Measurements from ENCODE around the gene GRK4.
"Not testable (repeated sequence)": the region's sequence is repeated elsewhere in the genome, so short reads cannot be mapped to it uniquely, and the experiment has no call there.

Gene GRK4

DNA sequence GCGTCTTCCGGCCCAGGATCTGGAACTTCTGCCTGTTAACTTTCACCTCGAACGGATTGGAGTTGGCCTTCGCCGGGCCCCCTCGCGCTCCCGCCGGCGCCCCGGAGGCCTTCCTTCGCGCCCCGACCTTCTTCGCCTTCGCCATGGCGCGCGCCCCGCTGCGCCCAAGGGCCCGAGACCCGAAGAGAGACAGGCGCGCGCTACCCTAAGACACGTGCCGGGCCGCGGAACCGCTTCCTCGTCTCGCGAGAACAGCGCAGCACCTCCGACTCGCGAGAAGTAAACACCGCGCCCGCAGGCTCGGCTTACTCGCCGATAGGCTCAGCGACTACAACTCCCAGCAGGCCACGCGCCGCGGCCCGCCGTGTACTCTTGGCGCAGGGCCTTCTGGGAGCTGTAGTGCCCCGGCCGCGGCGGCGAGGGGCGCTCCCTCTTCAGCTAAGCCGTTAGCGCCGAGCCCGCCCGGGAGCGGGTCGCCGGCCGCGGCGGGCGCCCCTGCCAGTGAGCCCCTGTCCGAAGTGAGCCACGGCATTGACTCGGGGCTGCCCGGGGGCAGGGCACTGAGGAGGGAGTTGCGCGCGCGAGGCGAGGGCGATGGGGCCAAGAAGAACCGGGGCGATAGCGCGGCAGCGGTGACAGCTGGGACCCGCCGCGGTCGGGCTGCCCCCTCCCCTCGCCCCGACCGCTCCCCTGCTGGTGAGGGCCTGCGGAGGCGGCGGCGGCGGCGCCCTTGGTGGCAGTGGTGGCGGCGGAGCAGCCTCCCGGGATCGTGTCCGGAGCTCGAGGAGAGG, at the start of gene GRK4, which contains the start of gene NOP14:
Gene GRK4, plus strand, starts transcription at position 397 of the 791 bp plus-strand sequence. CDS start 500 bp downstream, outside the sequence.
Gene NOP14, minus strand, starts transcription at position 232 of the 791 bp plus-strand sequence. Its CDS starts 87 bp downstream, at position 145.
- peak; percentile 96 for DNase-seq

DNA sequence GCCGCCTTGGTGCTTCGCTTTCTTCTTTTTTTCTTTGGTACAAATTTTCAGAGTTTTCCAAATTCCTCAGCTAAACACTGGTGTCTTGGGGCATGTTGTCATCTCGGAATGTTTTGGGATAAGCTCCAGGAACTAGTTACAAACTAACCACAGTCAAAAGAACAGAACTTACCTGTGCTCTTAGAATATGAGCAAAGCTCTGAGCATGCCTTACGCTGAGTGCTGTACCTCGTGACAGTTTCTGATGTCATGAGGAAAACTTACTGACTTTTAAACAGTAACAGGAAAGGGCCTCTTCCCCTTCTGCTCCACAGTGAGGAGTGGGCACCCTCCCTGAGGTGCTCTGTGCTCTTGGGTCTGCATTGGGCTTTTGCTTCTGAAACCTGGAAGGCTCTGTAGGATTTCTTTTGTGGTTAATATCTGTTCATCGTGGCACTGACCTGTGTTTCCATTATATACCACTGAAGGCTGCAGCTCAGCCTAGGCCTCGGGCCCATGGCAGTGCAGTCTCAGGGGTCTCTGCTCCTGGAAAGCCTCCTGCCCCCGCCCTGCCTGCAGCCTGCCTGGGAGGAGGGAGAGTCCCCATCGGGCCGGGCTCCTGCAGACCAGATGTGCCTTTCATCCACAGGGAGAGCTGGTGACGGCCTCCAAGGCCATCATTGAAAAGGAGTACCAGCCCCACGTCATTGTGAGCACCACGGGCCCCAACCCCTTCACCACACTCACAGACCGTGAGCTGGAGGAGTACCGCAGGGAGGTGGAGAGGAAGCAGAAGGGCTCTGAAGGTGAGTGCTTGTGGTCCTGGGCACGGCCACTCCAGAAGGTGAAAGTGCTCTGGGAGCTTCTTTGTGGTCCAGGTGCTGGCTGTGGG, 48.9 kb upstream of the GRK4 start:
- no peak for DNase-seq

DNA sequence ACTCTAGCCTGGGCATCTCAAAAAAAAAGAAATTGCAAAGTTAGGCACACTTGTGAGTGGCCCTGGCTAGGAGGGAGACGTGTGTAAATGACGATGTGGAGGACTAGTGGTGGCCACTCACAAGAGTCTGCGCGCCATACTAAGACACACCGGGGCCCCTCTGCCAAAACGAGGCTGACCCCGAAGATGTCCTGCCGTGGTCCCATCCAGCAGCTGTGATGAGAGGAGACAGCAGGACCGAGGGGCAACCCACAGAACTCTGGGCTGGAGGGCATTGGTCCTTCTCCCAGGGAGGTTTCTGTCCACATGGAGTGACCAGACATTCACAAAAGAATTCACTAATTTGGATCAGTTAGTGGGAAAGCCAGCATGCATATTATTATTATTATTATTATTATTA, 47.6 kb upstream of the GRK4 start:
- DNase-seq: no peak

DNA sequence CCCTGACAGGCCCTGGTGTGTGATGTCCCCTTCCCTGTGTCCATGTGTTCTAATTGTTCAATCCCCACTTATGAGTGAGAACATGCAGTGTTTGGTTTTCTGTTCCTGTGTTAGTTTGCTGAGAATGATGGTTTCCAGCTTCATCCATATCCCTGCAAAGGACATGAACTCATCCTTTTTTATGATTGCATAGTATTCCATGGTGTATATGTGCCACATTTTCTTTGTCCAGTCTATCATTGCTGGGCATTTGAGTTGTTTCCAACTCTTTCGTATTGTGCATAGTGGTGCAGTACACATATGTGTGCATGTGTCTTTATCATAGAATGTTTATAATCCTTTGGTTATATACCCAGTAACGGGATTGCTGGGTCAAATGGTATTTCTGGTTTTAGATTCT, 46.7 kb upstream of the GRK4 start:
- DNase-seq: not testable (repeated sequence)

DNA sequence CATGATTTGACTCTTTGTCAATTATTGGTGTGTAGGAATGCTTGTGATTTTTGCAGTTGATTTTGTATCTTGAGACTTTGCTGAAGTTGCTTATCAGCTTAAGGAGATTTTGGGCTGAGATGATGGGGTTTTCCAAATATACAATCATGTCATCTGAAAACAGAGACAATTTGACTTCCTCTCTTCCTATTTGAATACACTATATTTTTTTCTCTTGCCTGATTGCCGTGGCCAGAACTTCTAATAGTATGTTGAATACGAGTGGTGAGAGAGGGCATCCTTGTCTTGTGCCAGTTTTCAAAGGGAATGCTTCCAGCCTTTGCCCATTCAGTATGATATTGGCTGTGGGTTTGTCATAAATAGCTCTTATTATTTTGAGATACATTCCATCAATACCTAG, 45.1 kb upstream of the GRK4 start:
- DNase-seq: not testable (repeated sequence)

DNA sequence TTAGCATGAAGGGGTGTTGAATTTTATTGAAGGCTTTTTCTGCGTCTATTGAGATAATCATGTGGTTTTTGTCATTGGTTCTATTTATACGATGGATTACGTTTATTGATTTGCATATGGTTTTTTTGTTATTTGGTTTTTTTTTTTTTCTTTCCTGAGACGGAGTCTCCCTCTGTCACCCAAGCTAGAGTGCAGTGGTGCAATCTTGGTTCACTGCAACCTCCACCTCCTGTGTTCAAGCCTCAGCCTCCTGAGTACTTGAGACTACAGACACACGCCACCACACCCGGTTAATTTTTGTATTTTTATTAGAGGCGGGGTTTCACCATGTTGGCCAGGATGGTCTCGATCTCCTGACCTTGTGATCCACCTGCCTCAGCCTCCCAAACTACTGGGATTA, 44.7 kb upstream of the GRK4 start:
- DNase-seq: not testable (repeated sequence)

DNA sequence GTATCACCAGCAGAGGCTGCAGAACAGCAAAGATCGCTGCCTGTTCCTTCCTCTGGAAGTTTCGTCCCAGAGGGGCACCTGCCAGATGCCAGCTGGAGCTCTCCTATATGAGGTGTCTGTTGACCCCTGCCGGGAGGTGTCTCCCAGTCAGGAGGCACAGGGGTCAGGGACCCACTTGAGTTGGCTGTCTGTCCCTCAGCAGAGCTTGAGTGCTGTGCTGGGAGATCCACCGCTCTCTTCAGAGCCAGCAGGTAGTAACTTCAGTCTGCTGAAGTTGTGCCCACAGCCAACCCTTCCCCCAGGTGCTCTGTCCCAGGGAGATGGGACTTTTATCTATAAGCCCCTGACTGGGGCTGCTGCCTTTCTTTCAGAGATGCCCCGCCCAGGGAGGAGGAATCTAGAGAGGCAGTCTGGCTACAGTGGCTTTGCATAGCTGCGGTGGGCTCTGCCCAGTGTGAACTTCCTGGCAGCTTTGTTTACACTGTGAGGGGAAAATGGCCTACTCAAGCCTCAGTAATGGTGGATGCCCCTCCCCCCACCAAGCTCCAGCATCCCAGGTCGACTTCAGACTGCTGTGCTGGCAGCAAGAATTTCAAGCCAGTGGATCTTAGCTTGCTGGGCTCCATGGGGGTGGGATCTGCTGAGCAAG, 40.8 kb upstream of the GRK4 start:
- not testable (repeated sequence) for DNase-seq

DNA sequence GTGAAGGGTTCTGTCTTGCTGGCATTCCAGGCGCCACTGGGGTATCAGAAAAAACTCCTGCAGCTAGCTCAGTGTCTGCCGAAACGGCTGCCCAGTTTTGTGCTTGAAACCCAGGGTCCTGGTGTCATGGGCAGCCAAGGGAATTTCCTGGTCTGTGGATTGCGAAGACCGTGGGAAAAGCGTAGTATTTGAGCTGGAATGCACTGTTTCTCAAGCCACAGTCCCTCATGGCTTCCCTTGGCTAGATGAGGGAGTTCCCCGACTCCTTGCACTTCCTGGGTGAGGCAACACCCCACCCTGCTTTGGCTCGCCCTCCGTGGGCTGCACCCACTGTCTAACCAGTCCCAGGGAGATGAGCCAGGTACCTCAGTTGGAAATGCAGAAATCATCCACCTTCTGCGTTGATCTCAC, 40.2 kb upstream of the GRK4 start:
- no peak for DNase-seq

DNA sequence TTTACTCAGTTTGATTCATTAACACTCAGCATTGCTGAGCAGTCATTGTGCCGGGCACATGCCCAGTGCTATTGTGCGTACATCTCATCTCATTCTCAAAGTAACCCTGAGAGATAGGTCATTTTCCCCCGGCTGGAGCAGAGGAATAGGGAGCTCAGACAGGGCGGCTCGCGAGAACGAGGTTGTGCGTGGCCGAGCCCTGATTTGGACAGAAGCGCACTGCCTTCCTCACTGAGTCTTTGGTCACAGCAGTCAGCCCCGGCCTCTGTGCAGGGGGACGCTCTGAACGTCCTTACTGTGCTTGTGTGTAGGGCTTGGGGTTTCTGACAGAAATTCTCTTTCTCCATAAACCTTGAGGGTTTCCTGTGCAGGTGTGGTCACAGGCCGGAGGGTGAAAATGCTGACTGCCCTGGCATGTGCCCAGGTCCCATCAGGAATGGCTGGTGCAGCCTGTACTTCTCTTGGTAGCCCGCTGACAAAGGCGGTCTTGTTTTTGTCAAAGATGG, 39.6 kb upstream of the GRK4 start:
- DNase-seq: no peak

DNA sequence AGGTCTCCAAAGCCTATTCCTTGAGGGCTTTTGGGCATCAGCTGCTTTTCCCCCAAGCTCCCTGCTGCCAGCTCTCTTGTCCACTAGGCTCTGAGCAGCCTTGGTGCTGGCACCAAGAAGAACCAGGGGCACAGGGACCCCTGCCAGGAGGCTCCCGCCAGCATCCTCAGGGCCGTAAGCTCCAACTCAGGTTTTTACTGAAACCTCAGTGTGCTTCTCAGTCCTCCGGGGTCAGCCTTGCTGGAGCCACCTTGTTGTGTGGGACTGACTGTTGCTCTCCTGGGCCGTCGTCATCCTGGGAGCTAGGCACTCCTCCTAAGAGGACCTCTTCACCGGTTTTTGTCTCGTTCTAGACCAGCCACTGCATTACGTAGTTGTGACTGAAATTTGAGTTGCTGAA, 39.1 kb upstream of the GRK4 start:
- DNase-seq: no peak

DNA sequence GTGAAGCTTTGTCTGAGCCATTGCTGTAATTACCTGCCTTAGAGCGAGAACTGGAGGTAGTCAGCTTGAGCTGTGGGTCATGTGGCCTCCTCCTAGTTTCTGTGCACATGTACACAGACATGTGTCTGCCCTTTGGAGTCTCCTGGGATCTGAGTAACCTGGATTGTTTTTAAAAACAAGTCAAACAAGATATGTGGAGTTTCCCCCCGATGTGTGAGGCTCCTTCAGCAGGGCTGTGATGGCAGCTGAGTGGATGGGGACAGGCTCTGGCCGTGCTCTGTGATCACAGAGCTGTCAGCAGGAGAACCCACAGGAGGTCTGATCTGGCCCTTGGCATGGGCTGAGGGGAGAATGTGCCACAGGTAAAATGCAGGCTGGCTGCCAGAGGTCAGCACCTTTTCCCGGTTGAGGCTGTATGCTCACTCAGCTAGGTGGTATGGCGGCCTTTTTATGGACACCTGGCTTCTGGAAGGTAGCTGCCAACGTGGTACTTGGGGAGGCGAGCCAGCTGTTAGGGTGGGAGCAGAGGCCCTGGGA, 38.5 kb upstream of the GRK4 start:
- DNase-seq: no peak

DNA sequence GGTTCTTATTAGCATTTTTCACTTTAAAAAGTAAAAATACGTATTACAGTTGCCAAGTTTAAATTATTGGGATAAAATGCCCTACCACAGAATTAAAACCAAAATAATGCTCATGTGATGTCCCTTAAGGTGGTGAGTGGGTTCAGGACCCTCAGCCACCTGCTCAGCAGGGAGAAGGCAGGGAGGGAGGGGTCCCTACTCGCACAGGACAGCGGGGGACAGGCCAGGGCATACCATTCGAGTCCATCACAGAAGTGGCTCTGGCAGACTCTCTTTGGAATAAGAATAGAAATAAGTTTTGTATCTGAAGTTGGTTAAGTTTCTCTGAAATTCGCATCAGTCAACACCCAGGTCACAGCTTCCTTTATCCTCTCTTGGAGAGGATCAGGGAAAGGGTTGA, 37.9 kb upstream of the GRK4 start:
- DNase-seq: no peak

DNA sequence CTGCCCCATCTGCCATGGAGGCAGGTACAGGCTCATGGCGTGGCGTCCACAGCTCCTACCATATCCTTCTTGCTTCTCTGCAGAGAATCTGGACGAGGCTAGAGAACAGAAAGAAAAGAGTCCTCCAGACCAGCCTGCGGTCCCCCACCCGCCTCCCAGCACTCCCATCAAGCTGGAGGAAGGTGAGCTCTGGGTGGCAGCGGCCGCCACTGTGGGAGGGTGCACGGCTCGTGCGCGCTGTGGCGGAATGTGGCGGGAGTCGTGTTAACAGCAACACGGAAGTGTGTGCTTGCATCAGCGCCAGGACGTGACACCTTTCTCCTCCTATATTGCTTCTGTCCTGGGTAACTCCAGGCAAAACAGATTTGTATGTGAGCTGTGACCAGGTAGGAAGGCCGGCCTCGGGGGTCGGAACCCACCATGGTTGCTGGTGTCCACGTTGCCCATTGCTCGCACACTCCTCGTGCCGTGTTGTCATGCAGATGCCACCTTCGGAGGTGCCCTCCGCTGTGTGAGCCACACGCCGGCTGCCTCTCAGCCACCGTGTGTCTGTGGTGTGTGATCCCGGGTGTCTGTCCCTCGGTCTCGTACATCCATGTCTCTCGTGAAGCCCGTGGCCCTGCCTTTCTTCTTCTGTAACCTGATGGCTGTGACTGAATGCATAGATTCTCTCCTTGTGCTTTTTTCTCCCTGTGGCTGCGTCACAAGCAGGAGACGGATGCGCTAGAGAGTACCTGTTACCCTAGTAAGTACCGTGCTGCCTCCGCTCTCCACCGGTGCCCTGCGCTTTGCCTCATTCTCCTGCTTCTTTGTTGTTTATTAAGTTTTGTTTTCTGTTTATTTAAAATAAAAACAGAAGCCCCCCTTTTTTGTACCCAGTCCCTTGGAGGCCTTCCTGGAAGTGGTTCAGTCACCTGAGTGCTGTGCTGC, 37.2 kb upstream of the GRK4 start:
- no peak for DNase-seq

DNA sequence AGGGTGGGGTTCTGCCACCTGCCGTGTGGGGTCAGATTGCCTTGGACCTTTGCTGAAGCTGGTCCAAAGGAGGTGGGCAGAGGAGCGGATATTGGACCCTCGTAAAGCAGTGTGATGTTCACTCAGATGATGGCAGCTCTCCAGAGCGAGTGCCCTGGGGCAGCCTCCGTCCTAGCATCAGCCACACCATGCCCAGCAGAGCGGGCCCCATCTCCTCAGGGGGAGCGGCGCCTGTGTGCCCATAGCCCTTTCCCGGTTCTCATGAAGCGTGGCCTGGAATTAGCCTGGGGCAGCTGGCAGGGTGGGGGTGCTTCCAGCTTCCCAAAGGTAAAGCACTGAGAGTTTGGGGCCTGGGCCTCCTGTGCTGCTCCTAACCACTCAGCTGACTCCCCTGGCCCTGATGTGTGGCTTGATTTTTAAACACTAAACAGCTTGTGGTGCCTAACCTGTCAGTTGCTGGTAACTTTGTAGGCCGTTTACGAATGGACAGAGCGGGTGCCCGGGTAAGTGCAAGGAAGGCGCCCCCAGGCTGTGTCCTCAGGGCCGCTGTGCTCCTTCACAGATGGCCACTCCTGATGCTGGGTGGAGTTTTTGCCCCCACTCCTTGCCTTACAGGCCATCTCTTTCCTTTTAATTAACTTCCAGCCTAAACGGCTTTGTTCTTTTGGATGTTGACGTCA, 36.2 kb upstream of the GRK4 start:
- DNase-seq: no peak

DNA sequence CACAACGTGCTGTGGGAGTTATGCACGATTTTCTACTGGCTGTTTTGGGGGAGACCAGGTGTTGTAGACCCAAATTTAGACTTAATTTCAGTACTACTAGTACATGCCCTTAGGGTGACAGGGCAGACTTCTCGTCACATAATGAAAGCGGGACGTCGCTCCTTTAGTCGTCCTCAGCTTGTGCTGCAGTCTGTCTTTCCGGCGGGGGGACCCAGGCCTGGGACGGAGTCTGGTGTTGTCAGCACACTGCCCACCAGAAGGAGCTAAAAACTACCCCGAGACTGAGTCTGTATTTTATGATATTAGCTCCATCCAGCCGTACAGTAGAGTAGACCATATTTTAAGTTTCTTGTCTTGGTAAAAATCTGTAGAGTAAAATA, 35.7 kb upstream of the GRK4 start:
- no peak for DNase-seq

DNA sequence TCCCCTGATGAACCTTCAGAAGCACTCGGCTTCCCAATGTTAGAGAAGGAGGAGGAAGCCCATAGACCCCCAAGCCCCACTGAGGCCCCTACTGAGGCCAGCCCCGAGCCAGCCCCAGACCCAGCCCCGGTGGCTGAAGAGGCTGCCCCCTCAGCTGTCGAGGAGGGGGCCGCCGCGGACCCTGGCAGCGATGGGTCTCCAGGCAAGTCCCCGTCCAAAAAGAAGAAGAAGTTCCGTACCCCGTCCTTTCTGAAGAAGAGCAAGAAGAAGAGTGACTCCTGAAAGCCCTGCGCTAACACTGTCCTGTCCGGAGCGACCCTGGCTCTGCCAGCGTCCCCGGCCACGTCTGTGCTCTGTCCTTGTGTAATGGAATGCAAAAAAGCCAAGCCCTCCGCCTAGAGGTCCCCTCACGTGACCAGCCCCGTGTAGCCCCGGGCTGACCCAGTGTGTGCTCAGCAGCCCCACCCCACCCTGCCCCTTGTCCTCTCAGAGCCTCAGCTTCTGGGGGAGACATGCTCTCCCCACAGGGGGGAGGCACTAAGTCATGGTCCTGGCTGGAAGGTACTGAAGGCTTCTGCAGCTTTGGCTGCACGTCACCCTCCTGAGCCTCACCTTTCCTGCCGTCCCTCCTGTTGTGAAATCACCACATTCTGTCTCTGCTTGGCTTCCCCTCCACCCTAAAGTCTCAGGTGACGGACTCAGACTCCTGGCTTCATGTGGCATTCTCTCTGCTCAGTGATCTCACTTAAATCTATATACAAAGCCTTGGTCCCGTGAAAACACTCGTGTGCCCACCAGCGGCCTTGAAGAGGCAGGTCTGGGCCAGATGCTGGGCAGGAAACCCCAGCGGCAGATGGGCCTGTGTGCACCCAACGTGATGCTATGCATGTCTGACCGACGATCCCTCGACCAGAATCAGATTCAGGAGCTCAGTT, 34.9 kb upstream of the GRK4 start:
- no peak for DNase-seq

DNA sequence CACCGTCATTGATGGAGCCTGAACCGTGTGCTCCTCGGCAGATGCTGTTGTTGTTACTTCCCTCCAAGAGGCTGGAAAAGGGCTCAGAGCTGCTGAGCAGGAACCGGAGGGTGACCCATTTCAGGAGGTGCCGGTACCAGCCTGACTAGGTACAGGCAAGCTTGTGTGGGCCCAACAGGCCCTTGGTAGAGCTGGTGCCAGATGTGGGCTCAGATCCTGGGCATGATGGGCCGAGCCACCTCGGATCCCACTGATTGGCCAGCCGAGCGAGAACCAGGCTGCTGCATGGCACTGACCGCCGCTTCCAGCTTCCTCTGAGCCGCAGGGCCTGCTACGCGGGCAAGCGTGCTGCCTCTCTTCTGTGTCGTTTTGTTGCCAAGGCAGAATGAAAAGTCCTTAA, 33.9 kb upstream of the GRK4 start:
- no peak for DNase-seq

DNA sequence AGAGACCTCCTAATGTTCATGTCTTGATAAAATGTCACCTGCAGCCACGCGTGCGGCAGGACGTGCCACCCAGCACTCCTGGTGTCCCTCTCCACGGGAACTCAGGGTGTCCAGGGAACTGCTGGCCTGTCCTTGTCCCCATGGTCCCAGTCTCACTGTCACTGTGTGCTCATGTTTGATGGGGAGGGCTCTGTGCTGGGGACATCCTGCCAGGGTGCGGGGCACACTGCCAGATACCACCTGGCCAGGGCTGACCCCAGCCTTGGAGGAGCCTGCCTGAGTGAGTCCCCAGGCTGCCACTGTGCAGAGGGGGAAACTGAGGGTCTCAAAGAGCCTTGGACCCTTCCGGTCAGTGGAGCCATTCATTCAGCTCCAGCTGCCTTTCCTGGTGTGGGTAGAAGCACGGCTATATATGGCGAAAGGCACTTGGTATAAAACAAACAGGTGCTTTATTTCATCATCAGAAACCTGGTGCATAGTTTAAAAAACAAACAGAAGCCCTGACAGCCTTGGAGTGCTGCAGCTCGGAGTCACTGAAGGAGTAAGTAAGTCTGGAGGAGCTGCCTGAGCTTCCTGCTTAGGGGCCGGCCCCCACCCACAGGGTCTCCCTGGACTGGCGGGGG, 33.1 kb upstream of the GRK4 start:
- DNase-seq: no peak

DNA sequence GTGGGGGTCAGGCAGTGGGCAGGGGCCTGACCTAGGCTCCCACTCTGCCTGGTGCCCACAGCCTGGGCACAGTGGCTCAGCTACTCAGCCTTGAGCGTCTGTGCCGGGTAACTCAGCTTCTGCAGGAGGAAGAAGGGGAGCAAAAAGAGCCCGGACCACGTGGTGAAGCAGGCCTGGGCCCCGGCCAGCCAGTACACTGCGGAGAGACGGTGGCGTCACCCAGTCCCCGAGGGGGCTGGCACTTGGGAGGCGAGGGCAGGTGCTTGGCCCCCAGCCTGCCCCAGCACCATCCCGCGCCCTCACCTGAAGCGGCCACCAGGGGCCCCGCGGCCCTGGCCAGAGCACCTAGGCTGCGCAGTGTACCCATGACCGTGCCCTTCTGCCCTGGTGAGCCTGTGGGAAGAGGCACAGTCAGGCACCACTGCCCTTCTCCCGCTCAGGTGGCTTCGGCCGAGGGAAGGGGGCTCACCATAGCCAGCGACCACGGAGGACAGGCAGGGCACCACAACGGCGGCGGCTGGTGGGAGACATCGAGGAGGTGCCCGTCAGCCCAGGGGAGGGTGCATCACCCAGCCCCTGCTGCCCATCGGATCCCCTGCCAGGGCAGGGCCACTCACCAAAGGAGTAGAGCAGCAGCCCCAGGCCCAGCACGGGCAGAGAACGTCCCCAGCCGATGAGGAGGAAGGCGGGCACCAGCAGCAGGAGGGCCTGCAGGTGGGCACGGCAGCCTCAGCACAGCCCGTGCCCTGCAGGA, 32.4 kb upstream of the GRK4 start:
- DNase-seq: no peak
